Measurements from ENCODE around the gene RCL1. TPM values are rescaled to one million over a fixed set of nuclear protein-coding genes. Genes with fewer than 3 reads are reported as not detected.

RCL1 gene
- 100 to 1,000 TPM in 1 of 3 donors, 10 to 100 TPM in 2; 41.3 to 111 (median 46.7) TPM for total RNA-seq

- TF ChIP-seq CTCF (IDR thresholded peaks at IDR 0.05), result no peak
- TF ChIP-seq POLR2A (IDR thresholded peaks at IDR 0.05), result peak; percentile 66
- peak; percentile 26 to 75 (median 70) for TF ChIP-seq POLR2AphosphoS5 (IDR thresholded peaks at IDR 0.05)
- Histone ChIP-seq H3K36me3 (no peaks in the 10 kb centered on the region), H3K4me3 (peak within 1 kb of the TSS; percentile 74 to 88 (median 86)), H3K9me3 (no peaks in the 10 kb centered on the region), H3K27ac (peak within 1 kb of the TSS; percentile 82 to 89), H3K27me3 (no peaks in the 10 kb centered on the region), H3K4me1 (peaks cover 0 to 6% of the 10 kb centered on the region in 2 donors)
- intact Hi-C loops (cut with DNase I; ENCODE audit: low total_unique reads), result no loop called here
- DNase-seq (ENCODE audit: low spot score in 2 of 2), result peak; percentile 93 to 94
Observed at GRCh38 chr9:4792572-4793458, at the start of gene RCL1. Gene RCL1 (plus strand): TSS chr9:4792944. CDS start chr9:4793092, 148 bp downstream.

GRCh38 chr9:4743131-4743875 is 49.4 kb upstream of the RCL1 start:
- Histone ChIP-seq H3K4me3 (no peak overlapping the region), H3K9me3 (no peaks in the 10 kb centered on the region)
- intact Hi-C loops (cut with DNase I; ENCODE audit: low total_unique reads), result no loop called here

GRCh38 chr9:4746278-4747030 is 46.3 kb upstream of the RCL1 start:
- Histone ChIP-seq H3K36me3 (no peaks in the 10 kb centered on the region), H3K27me3 (no peaks in the 10 kb centered on the region), H3K4me1 (no peaks in the 10 kb centered on the region), H3K27ac (no peak overlapping the region), H3K4me3 (no peak overlapping the region), H3K9me3 (no peaks in the 10 kb centered on the region)
- no peak for DNase-seq (ENCODE audit: low spot score in 2 of 2)
- intact Hi-C loops (cut with DNase I; ENCODE audit: low total_unique reads), result no loop called here
- no peak for TF ChIP-seq CTCF (IDR thresholded peaks at IDR 0.05)
- no peak for TF ChIP-seq POLR2A (IDR thresholded peaks at IDR 0.05)
- TF ChIP-seq POLR2AphosphoS5 (IDR thresholded peaks at IDR 0.05), result no peak

More at GRCh38 chr9:4743131-4743875, 49.4 kb upstream of the RCL1 start:
- Histone ChIP-seq H3K36me3 (no peaks in the 10 kb centered on the region), H3K4me1 (peaks cover 0 to 5% of the 10 kb centered on the region in 2 donors), H3K27me3 (no peaks in the 10 kb centered on the region), H3K27ac (peak overlapping the region; percentile 49 to 61)
- no peak for DNase-seq (ENCODE audit: low spot score in 2 of 2)
- TF ChIP-seq POLR2AphosphoS5 (IDR thresholded peaks at IDR 0.05) (no peak), POLR2A (IDR thresholded peaks at IDR 0.05) (no peak), CTCF (IDR thresholded peaks at IDR 0.05) (no peak)

- TF ChIP-seq CTCF (IDR thresholded peaks at IDR 0.05), result no peak
- no peak for TF ChIP-seq POLR2A (IDR thresholded peaks at IDR 0.05)
- no peak for TF ChIP-seq POLR2AphosphoS5 (IDR thresholded peaks at IDR 0.05)
- no peaks in the 10 kb centered on the region for H3K9me3 ChIP-seq
- H3K36me3 ChIP-seq, result no peaks in the 10 kb centered on the region
- H3K4me1 ChIP-seq, result no peaks in the 10 kb centered on the region
- DNase-seq (ENCODE audit: low spot score in 2 of 2), result no peak
- intact Hi-C loops (cut with DNase I; ENCODE audit: low total_unique reads), result no loop called here
- H3K27ac ChIP-seq, result no peak overlapping the region
- H3K27me3 ChIP-seq, result no peaks in the 10 kb centered on the region
- H3K4me3 ChIP-seq, result no peak overlapping the region
Observed at GRCh38 chr9:4748612-4749011, 44.1 kb upstream of the RCL1 start.
